UCSD-AML1 (cell line): ENCODE measurements around the gene LFNG.
A peak's percentile ranks its signal among the peaks of the same experiment; 100 is the strongest.

ENCODE experiments used
- DNase-seq: peaks from one replicate; lab custom pipeline; 2025; ENCODE audit not compliant: unreplicated experiment; lab: John Stamatoyannopoulos, UW

LFNG gene

GRCh38 chr7:2519119-2519930 lies at the start of gene LFNG:
Gene LFNG, plus strand, starts transcription at chr7:2519774. Its CDS starts 88 bp downstream, at chr7:2519862.
- peak; percentile 84 for DNase-seq

DNA sequence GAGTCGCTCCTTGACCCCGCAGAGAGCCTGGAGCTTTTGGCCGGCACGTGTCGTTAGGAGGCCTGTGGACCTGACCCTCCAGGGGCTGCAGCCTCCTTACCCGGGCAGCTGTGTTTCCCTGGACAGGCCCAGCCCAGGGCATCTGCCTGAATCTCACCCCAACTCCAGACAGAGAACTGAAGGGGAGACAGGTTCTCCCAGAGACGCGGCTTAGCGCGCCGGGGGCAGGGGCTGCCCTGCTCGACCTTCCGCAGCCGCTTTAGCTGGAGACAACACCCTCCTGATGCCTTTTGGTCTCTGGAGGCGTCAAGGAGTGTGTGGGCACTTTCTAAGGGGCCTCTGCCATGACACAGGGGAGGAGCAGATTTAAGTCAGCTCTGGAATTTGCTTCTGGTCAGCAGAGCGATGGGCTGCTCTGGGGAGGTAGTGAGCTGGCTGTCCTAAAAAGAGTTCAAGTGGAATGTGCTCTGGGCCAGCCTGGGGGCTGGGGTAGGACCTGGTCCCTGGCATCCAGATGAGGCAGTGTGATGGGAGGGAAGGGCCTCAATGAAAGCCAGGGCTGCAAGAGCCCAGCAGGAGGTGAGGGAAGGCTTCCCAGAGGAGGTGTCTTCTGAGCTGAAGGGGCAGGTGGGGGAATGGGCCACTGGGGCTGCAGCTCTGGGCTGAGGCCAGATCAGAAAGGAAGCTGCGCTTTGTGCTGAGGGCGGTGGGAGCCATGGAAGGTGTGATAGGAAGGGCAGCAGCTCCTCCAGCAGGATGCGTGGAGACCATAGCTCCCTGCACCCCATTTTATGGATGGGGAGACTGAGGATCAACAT lies 49.2 kb upstream of the LFNG start:
- DNase-seq, result no peak

GRCh38 chr7:2471022-2471329 lies 48.6 kb upstream of the LFNG start:
- no peak for DNase-seq

- DNase-seq, result peak; percentile 47
Observed at GRCh38 chr7:2471396-2471795, 48.2 kb upstream of the LFNG start.

GRCh38 chr7:2472739-2473138 lies 46.8 kb upstream of the LFNG start:
- DNase-seq, result no peak

DNA sequence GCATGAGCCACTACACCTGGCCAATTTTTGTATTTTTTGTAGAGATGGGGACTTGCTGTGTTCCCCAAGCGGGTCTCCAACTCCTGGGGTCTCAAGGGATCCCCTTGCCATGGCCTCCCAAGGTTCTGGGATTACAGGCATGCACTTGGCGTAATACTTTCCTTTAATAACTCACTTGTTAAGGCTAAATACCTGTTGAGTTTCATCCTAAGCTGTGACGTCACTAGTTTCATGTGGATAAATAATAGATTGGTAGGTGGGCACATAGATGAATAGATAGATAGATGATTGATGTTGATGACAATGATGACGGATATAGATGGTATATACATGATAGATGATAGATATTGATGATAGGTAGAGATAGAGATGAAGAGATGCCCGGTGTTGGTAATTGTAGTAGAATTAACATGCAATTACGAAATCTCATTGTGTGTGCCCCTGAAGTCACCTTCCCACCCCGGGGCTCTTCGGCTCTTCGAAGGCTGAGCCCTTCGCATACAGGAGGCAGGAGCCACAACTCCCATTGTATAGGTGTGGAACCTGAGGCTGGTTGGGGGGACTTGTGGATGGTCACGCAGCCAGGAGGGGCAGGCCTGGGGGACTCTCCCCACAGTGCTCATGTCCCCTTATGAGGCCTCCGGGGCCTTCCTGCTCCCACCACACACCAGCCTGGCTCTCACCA lies 45.9 kb upstream of the LFNG start:
- DNase-seq, result no peak

DNA sequence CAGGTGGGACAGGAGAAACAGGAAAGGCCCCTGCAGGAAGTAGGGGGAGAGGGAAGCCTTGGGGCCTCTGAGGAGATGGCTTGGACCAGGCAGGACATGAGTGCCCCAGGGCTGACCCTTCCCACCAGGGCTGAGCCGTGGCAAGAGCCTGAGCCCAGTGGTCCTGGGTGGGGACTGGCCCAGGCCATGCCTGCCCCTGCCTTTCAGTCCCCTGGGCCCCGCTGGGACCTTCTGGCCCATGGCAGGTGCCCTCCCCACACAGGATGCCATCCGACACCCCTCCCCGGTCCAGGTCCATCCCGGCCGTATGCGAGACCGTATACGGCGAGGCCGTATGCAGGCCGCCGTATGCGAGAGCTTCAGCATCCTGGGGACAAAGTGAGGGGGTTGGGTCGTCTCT lies 45.4 kb upstream of the LFNG start:
- no peak for DNase-seq

DNA sequence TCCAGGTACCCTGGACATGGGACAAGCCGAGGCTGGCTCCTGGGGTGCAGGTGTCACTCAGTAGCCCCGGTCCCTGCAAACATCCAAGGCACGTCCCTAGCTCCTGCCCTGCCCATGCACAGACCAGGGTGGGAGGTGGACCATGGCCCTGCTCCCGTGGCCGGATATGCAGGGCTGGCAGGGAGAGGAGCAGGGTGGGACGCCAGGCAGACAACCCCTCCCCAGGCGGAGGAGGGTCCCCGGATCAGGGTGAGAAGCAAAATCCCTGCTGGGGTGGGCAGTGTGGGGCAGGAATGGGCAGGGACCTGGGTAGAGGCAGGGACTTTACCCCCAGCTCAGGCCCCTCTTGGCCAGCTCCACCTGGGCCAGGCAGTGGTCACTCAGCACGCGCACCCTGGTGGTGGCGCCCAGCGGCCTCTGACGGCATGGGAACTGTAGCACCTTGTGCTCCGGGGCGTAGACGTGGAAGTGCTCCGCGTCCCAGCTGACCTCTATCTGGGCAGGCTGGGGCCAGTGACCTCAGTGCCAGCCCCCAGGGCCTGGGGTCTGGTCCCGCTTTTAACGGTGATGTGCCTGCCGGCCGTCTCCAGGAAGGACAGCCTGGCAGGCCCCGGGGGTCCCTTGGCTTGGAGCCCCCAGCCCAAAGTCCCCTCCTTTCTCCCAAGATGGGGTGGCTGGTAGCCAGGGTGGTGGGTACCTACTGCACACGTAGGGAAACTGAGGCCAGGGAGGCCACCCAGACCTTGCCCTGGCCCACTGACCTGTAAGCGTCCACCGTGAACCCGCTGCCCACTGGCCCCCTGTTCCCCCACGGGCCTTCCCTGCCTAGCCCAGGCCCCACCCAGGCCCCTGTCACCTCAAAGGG lies 44.5 kb upstream of the LFNG start:
- DNase-seq, result no peak

GRCh38 chr7:2475678-2476015 lies 43.9 kb upstream of the LFNG start:
- DNase-seq, result no peak

- no peak for DNase-seq
Observed at GRCh38 chr7:2476298-2476697, 43.3 kb upstream of the LFNG start, which contains the start of gene GRIFIN. Gene GRIFIN, minus strand, starts transcription at chr7:2476398. Its CDS starts 15 bp downstream, at chr7:2476383.

DNA sequence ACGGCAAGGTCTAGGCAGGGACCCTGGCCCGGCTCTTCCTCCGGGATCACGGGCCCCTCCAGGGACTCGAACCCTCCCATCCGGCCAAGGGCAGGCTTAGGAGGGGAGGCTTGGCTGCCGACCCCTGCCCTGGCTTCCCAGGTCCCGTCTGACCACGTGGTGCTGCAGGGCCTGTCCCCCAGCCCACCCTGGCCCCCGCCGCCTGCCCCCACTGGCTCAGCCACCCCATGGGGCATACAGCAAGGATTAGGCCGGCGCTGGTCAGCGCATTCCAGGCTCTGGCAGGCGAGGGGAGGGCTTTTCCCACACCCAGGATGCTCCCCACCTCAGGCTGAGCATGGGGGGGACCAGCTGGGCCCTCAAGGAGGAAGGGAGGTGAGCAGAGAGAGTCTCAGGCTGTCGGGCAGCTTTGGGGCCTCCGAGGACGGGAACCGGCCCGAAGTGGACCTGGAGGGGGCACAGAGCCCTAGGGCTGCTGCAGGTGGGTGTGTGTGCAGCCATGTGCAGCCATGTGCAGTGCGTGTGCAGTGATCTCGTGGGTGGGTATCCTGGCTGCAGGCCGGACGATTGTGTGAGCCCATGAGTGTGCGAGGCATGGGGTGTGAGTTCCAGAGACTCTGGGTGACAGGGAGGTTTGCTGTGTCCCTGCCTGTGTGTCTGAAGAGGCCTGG lies 42.7 kb upstream of the LFNG start:
- no peak for DNase-seq

GRCh38 chr7:2477447-2478398 lies 41.9 kb upstream of the LFNG start:
- DNase-seq, result peak; percentile 80

DNA sequence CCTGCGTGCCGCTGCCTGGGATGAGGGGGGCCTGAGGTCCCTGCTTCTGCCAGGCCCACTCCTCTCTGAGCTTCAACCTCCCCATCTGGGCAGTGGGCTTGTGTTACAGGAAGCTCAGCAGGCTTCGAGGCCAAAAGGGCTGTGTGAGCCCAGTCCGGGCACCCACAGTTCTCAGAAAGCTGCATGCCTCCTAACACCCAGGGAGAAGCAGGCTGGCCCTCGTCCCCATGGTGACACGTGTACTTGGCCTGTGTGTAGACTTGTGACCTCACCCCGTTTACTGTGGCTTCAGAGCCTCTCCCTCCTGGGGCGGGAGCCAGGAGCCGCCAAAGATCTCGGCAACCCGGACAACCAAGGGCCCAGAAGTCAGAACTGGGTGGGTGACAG lies 41.2 kb upstream of the LFNG start:
- no peak for DNase-seq

DNA sequence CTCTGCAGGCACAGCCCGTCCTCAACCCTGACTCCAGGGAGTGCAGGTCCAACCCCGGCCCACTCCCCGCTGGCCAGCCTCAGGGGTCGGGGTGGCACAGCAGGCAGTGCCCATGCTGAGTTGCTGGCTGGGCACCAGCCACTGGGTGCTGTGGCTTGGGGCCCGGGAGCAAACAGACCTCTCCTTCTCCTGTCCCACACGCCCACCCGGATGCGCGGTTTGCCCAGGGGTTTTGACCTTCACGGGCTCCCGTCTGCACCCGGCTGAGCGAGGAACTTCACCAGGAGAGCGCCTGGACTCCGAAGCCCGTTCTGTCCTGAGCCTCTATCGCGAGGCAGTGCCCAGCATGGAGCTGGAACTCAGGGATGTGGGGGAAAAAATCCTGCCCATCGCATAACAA lies 40.8 kb upstream of the LFNG start:
- DNase-seq, result no peak

DNA sequence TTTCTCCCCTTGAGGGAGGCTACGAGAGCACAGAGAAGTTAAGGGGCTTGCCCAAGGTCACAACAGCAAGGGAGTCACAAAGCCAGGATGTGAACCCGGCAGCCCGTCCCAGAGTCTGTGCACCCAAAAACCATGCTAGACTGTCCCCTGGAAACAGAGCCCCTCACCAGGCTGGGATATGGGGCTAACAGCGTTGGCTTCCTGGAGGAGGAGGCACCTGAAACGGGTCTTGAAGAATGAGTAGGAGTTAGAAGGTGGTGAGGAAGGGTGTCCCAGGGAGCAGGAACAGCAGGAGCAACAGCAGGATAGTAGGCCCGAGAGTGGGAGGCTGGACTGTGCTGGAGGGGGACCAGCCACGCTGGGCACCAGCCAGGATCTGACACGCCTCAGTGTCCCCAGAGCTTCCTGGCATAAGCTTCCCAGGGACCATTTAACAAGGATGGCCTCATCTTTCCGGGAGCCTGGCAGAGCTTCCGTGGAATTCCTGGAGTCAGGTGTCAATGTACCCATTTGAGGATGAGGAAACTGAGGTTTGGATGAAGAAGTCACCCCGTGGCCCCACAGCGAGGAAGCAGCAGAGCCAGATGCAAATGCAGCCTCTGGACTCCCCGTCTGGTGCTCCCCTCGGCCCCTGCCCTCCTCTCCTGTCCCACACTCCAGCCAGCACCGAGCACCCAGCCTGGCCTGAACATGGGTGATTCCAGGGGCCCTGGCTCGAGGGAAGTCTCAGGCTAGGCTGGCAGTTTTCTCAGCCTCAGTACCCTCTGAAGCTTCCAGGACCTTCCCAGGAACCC lies 40.1 kb upstream of the LFNG start:
- DNase-seq, result no peak

DNA sequence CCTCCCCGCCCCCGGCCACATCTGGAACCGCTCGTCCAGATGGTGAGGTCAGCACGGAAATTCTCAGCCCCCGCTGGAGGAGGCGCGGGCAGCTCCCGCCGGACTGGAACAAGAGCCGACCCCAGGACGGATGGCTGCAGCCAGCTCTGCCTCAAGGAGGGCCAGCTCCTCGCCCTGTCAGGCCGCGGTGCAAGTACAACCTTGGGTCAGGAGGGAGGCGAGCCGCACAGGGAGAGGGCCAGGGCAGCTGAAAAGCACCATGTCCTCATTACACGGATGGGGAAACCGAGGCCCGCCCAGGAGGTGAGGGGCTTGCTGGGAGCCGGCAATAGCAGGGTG lies 39.5 kb upstream of the LFNG start:
- no peak for DNase-seq

- no peak for DNase-seq
Observed at GRCh38 chr7:2481195-2481594, 38.4 kb upstream of the LFNG start.

DNA sequence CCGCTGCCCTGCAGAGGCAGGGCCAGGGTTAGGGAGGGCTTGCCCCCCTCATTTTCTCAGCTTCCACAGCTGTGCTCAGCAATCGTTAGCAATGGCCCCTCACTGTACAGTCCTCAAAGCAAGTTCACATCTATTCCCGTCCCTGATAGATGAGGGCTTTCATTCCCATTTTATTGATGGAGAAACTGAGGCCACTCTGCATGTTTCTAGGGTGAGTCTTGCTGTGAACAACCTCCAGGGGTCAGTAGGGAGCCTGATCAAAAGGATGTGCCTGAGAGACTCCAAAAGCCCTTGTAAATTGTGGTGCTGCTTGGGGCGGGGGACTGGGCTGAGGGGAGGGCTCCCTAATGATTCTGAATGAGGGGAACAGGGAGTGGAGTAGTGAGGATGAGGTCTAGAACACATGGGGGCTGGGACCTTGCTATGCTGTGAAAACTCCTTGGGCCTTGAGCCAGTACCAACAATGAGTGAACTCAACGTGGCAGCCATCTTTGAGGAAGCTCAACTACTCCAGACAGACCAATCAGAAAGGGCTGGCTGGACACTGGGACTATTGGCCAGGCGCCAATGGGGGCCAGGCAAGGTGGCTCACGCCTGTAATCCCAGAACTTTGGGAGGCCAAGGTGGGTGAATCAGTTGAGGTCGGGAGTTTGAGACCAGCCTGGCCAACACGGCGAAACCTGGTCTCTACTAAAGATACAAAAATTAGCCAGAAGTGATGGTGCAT lies 36.7 kb upstream of the LFNG start:
- DNase-seq, result no peak
